Astrocyte (in vitro differentiated cells and primary cell): ENCODE measurements around the gene CPA2. TPM values are rescaled to one million over a fixed set of nuclear protein-coding genes. Genes with fewer than 3 reads are reported as not detected.

ENCODE experiments used
- DNase-seq: peaks from one replicate; pipeline ENCODE4 v3.0.0-alpha.2; 2010; ENCODE audit warnings: low read depth
- FAIRE-seq: peaks from 2 replicates; lab custom pipeline; 2011; peaks lifted over from hg19 to GRCh38; lab: Jason Lieb, UNC
- H2AFZ ChIP-seq: 2 replicates; pipeline ENCODE4 v1.6.0; 2012; ENCODE audit warnings: low read depth, low read length, inconsistent platforms
- H3K27ac ChIP-seq: 2 replicates; pipeline ENCODE4 v1.5.1; 2011; ENCODE audit warnings: low read depth, low read length, inconsistent platforms
- H3K27me3 ChIP-seq: 2 replicates; pipeline ENCODE4 v1.6.0; 2011; ENCODE audit warnings: low read length, inconsistent platforms; ENCODE audit not compliant: insufficient read depth
- H3K36me3 ChIP-seq: 2 replicates; pipeline ENCODE4 v1.5.1; 2011; ENCODE audit warnings: low read length, inconsistent platforms; ENCODE audit not compliant: insufficient read depth
- H3K4me1 ChIP-seq: 2 replicates; pipeline ENCODE4 v1.5.1; 2011; ENCODE audit warnings: low read length, inconsistent platforms; ENCODE audit not compliant: insufficient read depth
- H3K4me2 ChIP-seq: 2 replicates; pipeline ENCODE4 v1.6.0; 2012; ENCODE audit warnings: low read length, inconsistent platforms
- H3K4me3 ChIP-seq: 2 replicates; pipeline ENCODE4 v1.5.1; 2011; ENCODE audit warnings: low read depth, mild to moderate bottlenecking, low read length, inconsistent platforms; ENCODE audit not compliant: insufficient read depth
- H3K79me2 ChIP-seq: 2 replicates; pipeline ENCODE4 v1.6.0; 2012; ENCODE audit warnings: mild to moderate bottlenecking, low read length, inconsistent platforms; ENCODE audit not compliant: insufficient read depth
- H3K9ac ChIP-seq: 2 replicates; pipeline ENCODE4 v1.6.0; 2012; ENCODE audit warnings: mild to moderate bottlenecking, low read length, inconsistent platforms
- H3K9me3 ChIP-seq: 2 replicates; pipeline ENCODE4 v1.5.1; 2012; ENCODE audit warnings: low read depth, mild to moderate bottlenecking, low read length, inconsistent platforms; ENCODE audit not compliant: insufficient read depth
- H4K20me1 ChIP-seq: 2 replicates; pipeline ENCODE4 v1.6.0; 2012; ENCODE audit warnings: low read length, inconsistent platforms; ENCODE audit not compliant: insufficient read depth
- H3K27ac Mint-ChIP-seq: one replicate; pipeline ENCODE4 v1.8.0; 2021; ENCODE audit warnings: mild to moderate bottlenecking, mixed read lengths; ENCODE audit not compliant: unreplicated experiment
- H3K27me3 Mint-ChIP-seq: one replicate; pipeline ENCODE4 v1.8.0; 2021; ENCODE audit warnings: low read depth, mixed read lengths; ENCODE audit not compliant: unreplicated experiment
- H3K36me3 Mint-ChIP-seq: one replicate; pipeline ENCODE4 v1.8.0; 2021; ENCODE audit warnings: low read depth, mixed read lengths; ENCODE audit not compliant: unreplicated experiment
- H3K4me1 Mint-ChIP-seq: one replicate; pipeline ENCODE4 v1.8.0; 2021; ENCODE audit warnings: low read depth, mixed read lengths; ENCODE audit not compliant: unreplicated experiment
- H3K4me3 Mint-ChIP-seq: one replicate; pipeline ENCODE4 v1.8.0; 2021; ENCODE audit warnings: mild to moderate bottlenecking, moderate library complexity, mixed read lengths; ENCODE audit not compliant: unreplicated experiment
- H3K9me3 Mint-ChIP-seq: one replicate; pipeline ENCODE4 v1.8.0; 2021; ENCODE audit warnings: mild to moderate bottlenecking, mixed read lengths; ENCODE audit not compliant: unreplicated experiment
- EZH2 ChIP-seq: IDR thresholded peaks from 2 replicates; pipeline ENCODE4 v1.6.1; 2012; ENCODE audit warnings: mild to moderate bottlenecking, low read length, inconsistent platforms; ENCODE audit not compliant: insufficient read depth
- total RNA-seq: library from RNA; stranded (reverse); gene quantifications from 2 replicates; pipeline ENCODE4 v1.2.1, GENCODE V29; 2021
- TF ChIP-seq, protein P1 (sequence below): IDR thresholded peaks from 2 replicates; pipeline ENCODE4 v1.5.1; 2011; ENCODE audit warnings: low read depth, mild to moderate bottlenecking, inconsistent platforms, low read length, moderate library complexity; ENCODE audit not compliant: insufficient read depth

CPA2 gene
- total RNA-seq, 1 donor from 2014 or later = not detected

DNA sequence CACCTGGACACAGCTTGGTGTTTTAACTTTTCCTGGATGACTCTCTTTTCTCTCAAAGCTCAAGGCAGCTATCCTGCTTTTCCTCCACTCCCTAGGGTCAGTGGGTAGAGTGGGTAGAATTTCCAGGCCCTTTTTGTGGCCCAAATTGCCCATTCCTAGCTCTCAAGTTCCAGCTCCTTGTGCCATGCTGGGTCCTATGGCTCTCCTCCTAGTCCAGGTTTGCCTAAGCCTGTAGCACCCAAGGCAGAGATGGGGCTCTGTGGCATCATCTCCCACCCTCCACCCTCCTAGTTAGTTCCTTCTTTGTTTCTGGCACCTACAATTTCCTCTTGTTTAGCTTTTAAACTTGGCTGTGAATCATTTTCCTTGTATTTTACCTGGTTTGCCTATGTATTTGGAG, 36.0 kb downstream of the CPA2 start:
- TF ChIP-seq, protein P1, sequence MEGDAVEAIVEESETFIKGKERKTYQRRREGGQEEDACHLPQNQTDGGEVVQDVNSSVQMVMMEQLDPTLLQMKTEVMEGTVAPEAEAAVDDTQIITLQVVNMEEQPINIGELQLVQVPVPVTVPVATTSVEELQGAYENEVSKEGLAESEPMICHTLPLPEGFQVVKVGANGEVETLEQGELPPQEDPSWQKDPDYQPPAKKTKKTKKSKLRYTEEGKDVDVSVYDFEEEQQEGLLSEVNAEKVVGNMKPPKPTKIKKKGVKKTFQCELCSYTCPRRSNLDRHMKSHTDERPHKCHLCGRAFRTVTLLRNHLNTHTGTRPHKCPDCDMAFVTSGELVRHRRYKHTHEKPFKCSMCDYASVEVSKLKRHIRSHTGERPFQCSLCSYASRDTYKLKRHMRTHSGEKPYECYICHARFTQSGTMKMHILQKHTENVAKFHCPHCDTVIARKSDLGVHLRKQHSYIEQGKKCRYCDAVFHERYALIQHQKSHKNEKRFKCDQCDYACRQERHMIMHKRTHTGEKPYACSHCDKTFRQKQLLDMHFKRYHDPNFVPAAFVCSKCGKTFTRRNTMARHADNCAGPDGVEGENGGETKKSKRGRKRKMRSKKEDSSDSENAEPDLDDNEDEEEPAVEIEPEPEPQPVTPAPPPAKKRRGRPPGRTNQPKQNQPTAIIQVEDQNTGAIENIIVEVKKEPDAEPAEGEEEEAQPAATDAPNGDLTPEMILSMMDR = no peak
- TF ChIP-seq EZH2 = no peak
- H3K27ac Mint-ChIP-seq = no peak overlapping the region
- no peaks in the 10 kb centered on the region for H3K27me3 Mint-ChIP-seq
- no peaks in the 10 kb centered on the region for H3K4me1 Mint-ChIP-seq
- Histone ChIP-seq H3K9ac (no peak overlapping the region), H3K27me3 (no peaks in the 10 kb centered on the region), H3K27ac (no peak overlapping the region), H3K4me1 (no peaks in the 10 kb centered on the region), H3K36me3 (peaks cover 54% of the 10 kb centered on the region), H3K79me2 (no peaks in the 10 kb centered on the region), H3K4me2 (no peak overlapping the region), H3K9me3 (no peaks in the 10 kb centered on the region), H4K20me1 (no peaks in the 10 kb centered on the region), H3K4me3 (no peak overlapping the region), H2AFZ (no peak overlapping the region)
- FAIRE-seq = no peak
- H3K9me3 Mint-ChIP-seq = peaks cover 3% of the 10 kb centered on the region
- peaks cover 34% of the 10 kb centered on the region for H3K36me3 Mint-ChIP-seq
- no peak for DNase-seq
- no peak overlapping the region for H3K4me3 Mint-ChIP-seq

DNA sequence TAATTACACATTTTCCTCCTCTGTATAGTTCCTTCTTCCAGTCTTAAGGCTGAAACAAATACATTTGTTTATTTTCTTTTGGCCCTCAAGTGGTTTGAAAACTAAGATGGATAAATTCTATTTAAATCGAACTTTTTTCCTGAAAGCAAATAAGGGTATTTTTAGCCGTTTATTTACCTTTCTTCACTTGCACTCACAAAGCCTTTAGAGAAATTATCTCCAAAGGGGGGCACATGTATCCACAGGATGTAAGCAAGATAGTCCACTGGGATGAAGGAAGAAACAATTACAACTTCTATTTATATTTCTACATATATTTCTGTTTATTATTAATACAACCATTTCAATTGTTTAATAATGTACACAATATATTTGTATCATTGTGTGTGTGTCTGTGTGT, 36.5 kb downstream of the CPA2 start:
- Mint-ChIP-seq H3K9me3 (peaks cover 3% of the 10 kb centered on the region), H3K27me3 (no peaks in the 10 kb centered on the region), H3K27ac (no peak overlapping the region), H3K36me3 (peaks cover 34% of the 10 kb centered on the region), H3K4me3 (no peak overlapping the region), H3K4me1 (no peaks in the 10 kb centered on the region)
- Histone ChIP-seq H2AFZ (no peak overlapping the region), H3K4me3 (no peak overlapping the region), H4K20me1 (no peaks in the 10 kb centered on the region), H3K36me3 (peaks cover 59% of the 10 kb centered on the region), H3K27ac (no peak overlapping the region), H3K4me1 (no peaks in the 10 kb centered on the region), H3K27me3 (no peaks in the 10 kb centered on the region), H3K9me3 (no peaks in the 10 kb centered on the region), H3K9ac (no peak overlapping the region), H3K4me2 (no peak overlapping the region), H3K79me2 (no peaks in the 10 kb centered on the region)
- no peak for DNase-seq
- TF ChIP-seq, protein P1 = no peak
- TF ChIP-seq EZH2 = no peak
- no peak for FAIRE-seq

DNA sequence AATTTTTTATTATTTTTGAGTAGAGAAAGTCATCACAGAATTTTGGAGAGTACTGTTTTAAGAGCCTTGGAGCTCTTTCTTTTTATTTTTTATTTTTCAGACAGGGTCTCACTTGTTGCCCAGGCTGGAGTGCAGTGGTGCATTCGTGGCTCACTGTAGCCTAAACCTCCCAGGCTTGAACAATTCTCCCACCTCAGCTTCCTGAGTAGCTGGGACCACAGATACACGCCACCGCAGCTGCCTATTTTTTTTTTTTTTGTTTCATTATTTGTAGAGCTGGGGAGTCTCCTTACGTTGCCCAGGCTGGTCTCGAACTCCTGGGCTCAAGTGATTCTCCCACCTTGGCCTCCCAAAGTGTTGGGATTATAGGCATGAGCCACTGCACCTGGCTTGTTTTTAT, 36.9 kb downstream of the CPA2 start:
- H3K27me3 ChIP-seq = no peaks in the 10 kb centered on the region

More for the DNA sequence above, 36.9 kb downstream of the CPA2 start:
- Histone ChIP-seq H3K4me1 (no peaks in the 10 kb centered on the region), H3K4me2 (no peak overlapping the region), H3K27ac (no peak overlapping the region), H3K36me3 (peaks cover 62% of the 10 kb centered on the region), H4K20me1 (no peaks in the 10 kb centered on the region), H3K4me3 (no peak overlapping the region), H3K79me2 (no peaks in the 10 kb centered on the region), H2AFZ (no peak overlapping the region), H3K9ac (no peak overlapping the region), H3K9me3 (no peaks in the 10 kb centered on the region)
- no peak for TF ChIP-seq EZH2
- TF ChIP-seq, protein P1 = no peak
- Mint-ChIP-seq H3K4me3 (no peak overlapping the region), H3K27ac (no peak overlapping the region), H3K4me1 (no peaks in the 10 kb centered on the region), H3K36me3 (peaks cover 34% of the 10 kb centered on the region), H3K27me3 (no peaks in the 10 kb centered on the region), H3K9me3 (peaks cover 3% of the 10 kb centered on the region)
- FAIRE-seq (no peak), DNase-seq (no peak)
